ENCODE results near the gene PRR33. TPM values are rescaled to one million over a fixed set of nuclear protein-coding genes. Genes with fewer than 3 reads are reported as not detected.

PRR33 gene
- total RNA-seq, 6 experiments from 2014 or later: not detected

- no peaks in the 10 kb centered on the region for H3K27me3 ChIP-seq
- DNase-seq (no peak), ATAC-seq (peak in 3 of 4 donors; percentile 37 to 41 (median 40))
- H3K4me3 ChIP-seq: peak within 1 kb of the TSS; percentile 11 to 26 (median 26)
- intact Hi-C loops (cut with DNase I): no loop called here
- no peaks in the 10 kb centered on the region for H3K9me3 ChIP-seq
- no peaks in the 10 kb centered on the region for H3K36me3 ChIP-seq
- H3K4me1 ChIP-seq: no peaks in the 10 kb centered on the region
- H3K27ac ChIP-seq: peak within 1 kb of the TSS in 2 of 3 donors; percentile 53 to 70
- TF ChIP-seq POLR2A (IDR thresholded peaks at IDR 0.05): no peak
- no peak for TF ChIP-seq CTCF (IDR thresholded peaks at IDR 0.05)
- WGBS (ENCODE audit: insufficient coverage, low coverage, low lambda C conversion rate, missing lambda C conversion rate): 43% methylated on average over 6 of the region's 18 CpGs
These were observed 38.8 kb downstream of the PRR33 start, which contains the start of gene LSP1 for GRCh38 chr11:1852877-1853276. Gene LSP1 (plus strand): TSS chr11:1853084. CDS start chr11:1853145, 61 bp downstream.

- no peak overlapping the region for H3K4me3 ChIP-seq
- H3K36me3 ChIP-seq: no peaks in the 10 kb centered on the region
- DNase-seq: no peak
- no peak for ATAC-seq
- no peak for TF ChIP-seq POLR2A (IDR thresholded peaks at IDR 0.05)
- no peak for TF ChIP-seq CTCF (IDR thresholded peaks at IDR 0.05)
- no peaks in the 10 kb centered on the region for H3K4me1 ChIP-seq
- no peaks in the 10 kb centered on the region for H3K27me3 ChIP-seq
- H3K9me3 ChIP-seq: no peaks in the 10 kb centered on the region
- intact Hi-C loops (cut with DNase I): no loop called here
- 81% methylated on average over 8 of the region's 25 CpGs for WGBS (ENCODE audit: insufficient coverage, low coverage, low lambda C conversion rate, missing lambda C conversion rate)
- H3K27ac ChIP-seq: peak overlapping the region in 2 of 3 donors; percentile 53 to 70
These were observed 39.3 kb downstream of the PRR33 start for GRCh38 chr11:1852271-1852876.

- DNase-seq: no peak
- WGBS (ENCODE audit: insufficient coverage, low coverage, low lambda C conversion rate, missing lambda C conversion rate): 60% methylated on average over 2 of the region's 21 CpGs
- TF ChIP-seq CTCF (IDR thresholded peaks at IDR 0.05) (no peak), POLR2A (IDR thresholded peaks at IDR 0.05) (no peak)
- Histone ChIP-seq H3K27me3 (no peaks in the 10 kb centered on the region), H3K9me3 (no peaks in the 10 kb centered on the region), H3K4me3 (no peak overlapping the region), H3K27ac (peak overlapping the region; percentile 31 to 70 (median 53)), H3K4me1 (no peaks in the 10 kb centered on the region), H3K36me3 (no peaks in the 10 kb centered on the region)
- intact Hi-C loops (cut with DNase I): no loop called here
- ATAC-seq: no peak
These were observed 40.1 kb downstream of the PRR33 start for GRCh38 chr11:1851468-1852180.

- Histone ChIP-seq H3K4me3 (no peak overlapping the region), H3K9me3 (no peaks in the 10 kb centered on the region), H3K27me3 (no peaks in the 10 kb centered on the region), H3K4me1 (no peaks in the 10 kb centered on the region), H3K36me3 (no peaks in the 10 kb centered on the region), H3K27ac (no peak overlapping the region)
- intact Hi-C loops (cut with DNase I): no loop called here
- 91% methylated on average over 11 of the region's 19 CpGs for WGBS (ENCODE audit: insufficient coverage, low coverage, low lambda C conversion rate, missing lambda C conversion rate)
- ATAC-seq (no peak), DNase-seq (no peak)
- TF ChIP-seq POLR2A (IDR thresholded peaks at IDR 0.05) (no peak), CTCF (IDR thresholded peaks at IDR 0.05) (no peak)
These were observed 42.9 kb downstream of the PRR33 start for GRCh38 chr11:1848640-1849430.

Data from right lobe of liver (tissue), 6 donors.